Karpas-422 (cell line): ENCODE measurements around the gene MEG3. TPM values are rescaled to one million over a fixed set of nuclear protein-coding genes. Genes with fewer than 3 reads are reported as not detected.

Experiments
- DNase-seq: peaks from one replicate; pipeline ENCODE4 v3.0.0-alpha.2; 2015
- H2AFZ ChIP-seq: fragments of 200-600 bp; sonication (generic); 2 replicates; pipeline ENCODE4 v1.6.1; 2014; ENCODE audit warnings: antibody characterized with exemption, low read length, mixed read lengths
- H3K27ac ChIP-seq: fragments of 200-600 bp; sonication (generic); 2 replicates; pipeline ENCODE4 v1.5.1; 2014; ENCODE audit warnings: mild to moderate bottlenecking, low read length, moderate library complexity
- H3K27me3 ChIP-seq: fragments of 200-600 bp; sonication (generic); 2 replicates; pipeline ENCODE4 v1.6.1; 2014; ENCODE audit warnings: low read length, mixed read lengths
- H3K36me3 ChIP-seq: fragments of 200-600 bp; sonication (generic); 2 replicates; pipeline ENCODE4 v1.6.1; 2014; ENCODE audit warnings: low read length, mixed read lengths; ENCODE audit not compliant: insufficient read depth
- H3K4me1 ChIP-seq: fragments of 200-600 bp; sonication (generic); 2 replicates; pipeline ENCODE4 v1.6.1; 2014; ENCODE audit warnings: mild to moderate bottlenecking, low read length, mixed read lengths
- H3K4me2 ChIP-seq: fragments of 200-600 bp; sonication (generic); 2 replicates; pipeline ENCODE4 v1.6.1; 2014; ENCODE audit warnings: low read length, low read depth, mild to moderate bottlenecking; ENCODE audit not compliant: poor library complexity, severe bottlenecking
- H3K4me3 ChIP-seq: fragments of 200-600 bp; sonication (generic); 2 replicates; pipeline ENCODE4 v1.5.1; 2014; ENCODE audit warnings: mild to moderate bottlenecking, antibody characterized with exemption, low read length, mixed read lengths
- H3K79me2 ChIP-seq: fragments of 200-600 bp; sonication (generic); 2 replicates; pipeline ENCODE4 v1.6.1; 2014; ENCODE audit warnings: mild to moderate bottlenecking, low read length, mixed read lengths
- H3K9ac ChIP-seq: fragments of 200-600 bp; sonication (generic); 2 replicates; pipeline ENCODE4 v1.6.0; 2014; ENCODE audit warnings: low read length
- H3K9me2 ChIP-seq: fragments of 200-600 bp; sonication (generic), shearing (Covaris generic); replicated peaks from 2 replicates; pipeline ENCODE4 v1.6.0; 2014; ENCODE audit warnings: mild to moderate bottlenecking, low read length, moderate library complexity; ENCODE audit not compliant: insufficient read depth
- H3K9me3 ChIP-seq: fragments of 300-700, 200-600 bp; sonication (generic); 2 replicates; pipeline ENCODE4 v1.6.1; 2014; ENCODE audit warnings: low read length, mixed read lengths
- H4K20me1 ChIP-seq: fragments of 200-600 bp; sonication (generic); 2 replicates; pipeline ENCODE4 v1.6.1; 2014; ENCODE audit warnings: mild to moderate bottlenecking, antibody characterized with exemption, low read length, low read depth; ENCODE audit not compliant: insufficient read depth
- total RNA-seq: library from RNA; depleted of rRNA; stranded (reverse); fragments of >200 nt; shearing (Covaris generic); gene quantifications from 2 replicates; pipeline ENCODE4 v1.2.3, GENCODE V29; 2014; ENCODE audit warnings: low replicate concordance

MEG3 gene
- total RNA-seq, 1 experiment from 2014 or later: not detected

DNA sequence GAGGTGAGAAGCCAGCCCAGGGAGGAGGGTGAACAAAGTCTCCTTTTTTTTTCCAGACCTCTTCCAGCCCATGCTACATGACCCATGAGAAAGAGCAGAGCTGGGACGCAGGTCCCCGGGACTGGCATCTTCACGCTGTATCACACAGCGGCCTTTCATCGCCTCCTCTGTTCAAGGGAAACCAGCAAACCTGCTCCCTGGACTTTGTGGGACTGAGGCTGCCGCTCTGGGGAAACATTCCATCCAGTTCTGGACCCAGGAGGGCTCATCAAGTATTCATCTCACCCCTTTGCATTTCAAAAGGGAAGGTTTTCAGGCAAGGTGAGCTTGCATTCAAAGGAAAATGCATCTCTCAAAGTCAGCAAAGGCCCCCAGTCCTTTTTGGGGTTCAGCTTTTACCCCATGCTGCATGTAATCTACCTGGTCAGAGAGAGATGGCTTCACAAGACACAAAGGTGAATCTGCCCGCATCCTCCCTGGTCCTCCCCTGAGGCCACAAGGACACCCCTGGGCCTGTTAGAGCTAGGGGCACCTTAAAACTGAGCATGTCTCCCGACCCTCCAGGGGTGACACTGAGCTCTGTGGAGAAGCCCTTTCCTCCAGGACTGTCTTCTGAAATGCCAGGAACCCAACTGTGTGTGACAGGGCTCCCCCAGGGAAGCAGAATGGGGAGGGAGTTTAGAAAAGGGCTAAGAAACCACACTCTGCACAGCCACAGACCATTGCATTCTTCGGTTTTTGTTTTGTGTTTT, 21.2 kb upstream of the MEG3 start:
- H3K4me3 ChIP-seq: no peak overlapping the region

DNA sequence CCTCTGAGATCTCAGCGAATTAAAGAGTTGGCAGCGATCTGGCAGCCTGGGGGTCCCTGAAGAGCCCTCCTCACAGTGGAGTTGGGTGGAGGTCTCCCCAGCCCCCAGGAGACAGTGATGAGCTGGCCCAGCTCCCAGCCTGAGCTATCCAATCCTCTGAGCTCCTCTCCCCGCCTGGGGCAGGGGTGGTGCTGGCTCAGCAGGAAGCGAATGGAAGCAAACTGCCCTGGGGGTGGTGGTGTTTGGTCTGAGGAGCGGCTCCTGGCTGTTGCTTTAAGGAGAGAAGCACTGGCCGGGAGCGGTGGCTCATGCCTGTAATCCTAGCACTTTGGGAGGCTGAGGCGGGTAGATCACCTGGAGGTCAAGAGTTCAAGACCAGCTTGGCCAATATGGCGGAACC, 19.5 kb upstream of the MEG3 start:
- H3K9me3 ChIP-seq: peaks cover 29% of the 10 kb centered on the region
- H3K27ac ChIP-seq: no peak overlapping the region
- H3K79me2 ChIP-seq: no peaks in the 10 kb centered on the region
- H2AFZ ChIP-seq: no peak overlapping the region
- DNase-seq: no peak
- H3K4me2 ChIP-seq: no peak overlapping the region
- H3K9ac ChIP-seq: no peak overlapping the region
- no peaks in the 10 kb centered on the region for H3K4me1 ChIP-seq
- no peaks in the 10 kb centered on the region for H3K9me2 ChIP-seq
- H4K20me1 ChIP-seq: no peaks in the 10 kb centered on the region
- peaks cover 6% of the 10 kb centered on the region; the same call in 1 of the 2 replicates for H3K27me3 ChIP-seq
- H3K4me3 ChIP-seq: no peak overlapping the region
- no peaks in the 10 kb centered on the region for H3K36me3 ChIP-seq

More for the DNA sequence above, 21.2 kb upstream of the MEG3 start:
- H2AFZ ChIP-seq: no peak overlapping the region
- no peak overlapping the region for H3K4me2 ChIP-seq
- no peak for DNase-seq
- no peaks in the 10 kb centered on the region for H3K4me1 ChIP-seq
- H3K36me3 ChIP-seq: no peaks in the 10 kb centered on the region
- peaks cover 18% of the 10 kb centered on the region; the same call in 1 of the 2 replicates for H3K9me3 ChIP-seq
- H4K20me1 ChIP-seq: no peaks in the 10 kb centered on the region
- no peak overlapping the region for H3K27ac ChIP-seq
- H3K79me2 ChIP-seq: no peaks in the 10 kb centered on the region
- no peak overlapping the region for H3K9ac ChIP-seq
- H3K9me2 ChIP-seq: no peaks in the 10 kb centered on the region
- peaks cover 6% of the 10 kb centered on the region; the same call in 1 of the 2 replicates for H3K27me3 ChIP-seq

DNA sequence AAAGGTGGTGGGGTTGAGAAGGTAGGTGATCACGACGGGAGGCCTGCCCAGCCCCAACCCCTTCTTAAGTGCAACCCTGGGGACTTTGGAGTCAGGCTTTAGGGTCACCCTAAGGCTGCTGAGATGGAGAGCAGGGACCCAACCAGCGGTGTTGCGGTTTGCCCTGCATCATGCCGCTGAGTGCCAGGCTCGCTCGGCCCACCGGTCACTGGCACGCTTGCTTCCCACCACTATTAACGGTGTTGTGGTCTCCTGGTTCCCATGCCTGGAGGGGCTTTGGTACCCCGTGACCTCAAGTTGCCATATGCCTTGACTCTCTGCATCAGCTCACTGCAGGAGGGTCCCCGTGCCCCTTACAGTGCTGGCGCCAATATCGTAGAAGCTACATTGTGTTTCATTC, 18.4 kb upstream of the MEG3 start:
- peaks cover 9% of the 10 kb centered on the region; the same call in 1 of the 2 replicates for H3K27me3 ChIP-seq
- DNase-seq: no peak
- H3K9ac ChIP-seq: no peak overlapping the region
- no peak overlapping the region for H3K27ac ChIP-seq
- no peak overlapping the region for H3K4me2 ChIP-seq
- H3K79me2 ChIP-seq: no peaks in the 10 kb centered on the region
- H3K4me3 ChIP-seq: no peak overlapping the region
- peaks cover 34% of the 10 kb centered on the region for H3K9me3 ChIP-seq
- H4K20me1 ChIP-seq: no peaks in the 10 kb centered on the region
- no peaks in the 10 kb centered on the region for H3K4me1 ChIP-seq
- H2AFZ ChIP-seq: no peak overlapping the region
- no peaks in the 10 kb centered on the region for H3K36me3 ChIP-seq
- H3K9me2 ChIP-seq: no peaks in the 10 kb centered on the region

DNA sequence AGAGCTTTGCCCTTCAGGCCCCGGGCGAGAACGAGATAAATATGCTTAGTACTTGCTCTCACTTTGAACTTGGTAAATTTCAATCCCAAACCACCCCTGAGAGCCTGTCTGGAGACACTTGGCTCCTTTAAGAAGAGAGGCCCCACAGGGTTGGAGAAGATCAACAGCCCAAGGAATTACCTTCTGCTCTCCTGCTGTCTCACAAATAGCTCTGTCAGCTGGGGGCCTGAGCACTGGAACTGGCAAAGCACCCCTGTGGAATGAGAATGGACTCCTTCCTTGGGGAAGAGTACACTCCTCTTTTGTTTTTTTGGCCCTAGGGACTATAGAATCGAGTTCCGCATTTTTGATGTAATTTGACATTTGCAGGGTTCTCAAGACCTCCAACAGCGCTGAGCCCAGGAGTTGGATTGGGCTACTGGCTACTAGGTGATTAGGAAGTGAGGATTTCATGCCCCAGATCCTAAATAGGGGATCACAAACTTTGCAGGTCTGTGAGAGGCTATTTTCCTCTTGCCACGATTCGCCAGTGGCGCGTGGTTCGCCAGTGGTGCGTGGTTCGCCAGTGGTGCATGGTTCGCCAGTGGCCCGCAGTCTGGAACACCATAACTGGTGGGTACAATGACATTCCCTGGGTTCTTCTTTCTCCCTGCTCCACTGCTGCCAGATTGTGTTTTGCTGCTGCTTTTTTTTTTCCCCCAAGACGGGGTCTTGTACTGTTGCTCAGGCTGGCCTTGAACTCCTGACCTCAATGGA, 17.8 kb upstream of the MEG3 start:
- Histone ChIP-seq H3K9me3 (peaks cover 34% of the 10 kb centered on the region), H3K4me1 (no peaks in the 10 kb centered on the region)

DNA sequence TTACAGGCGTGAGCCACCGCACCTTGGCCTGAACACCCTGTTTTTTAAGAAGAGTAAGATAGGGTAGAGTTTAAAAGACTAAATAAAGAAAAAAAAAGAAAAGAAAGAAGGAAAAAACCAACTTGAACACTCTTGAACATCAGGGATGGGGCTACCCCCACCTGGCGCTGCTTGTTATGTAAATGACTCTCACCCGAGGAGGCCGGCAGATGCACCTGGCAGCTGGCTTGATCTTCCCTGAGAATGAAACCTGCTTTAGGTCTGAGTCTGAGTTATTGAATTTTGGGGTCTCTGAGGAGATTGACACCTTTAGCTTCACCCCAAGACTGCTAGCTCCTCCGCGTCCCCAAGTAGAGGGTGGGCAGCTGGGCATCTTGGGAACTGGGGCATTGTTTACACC, 15.5 kb upstream of the MEG3 start:
- no peak overlapping the region for H3K4me3 ChIP-seq
- no peaks in the 10 kb centered on the region for H4K20me1 ChIP-seq
- no peaks in the 10 kb centered on the region for H3K79me2 ChIP-seq
- H3K27ac ChIP-seq: no peak overlapping the region
- H3K4me2 ChIP-seq: no peak overlapping the region
- no peaks in the 10 kb centered on the region for H3K4me1 ChIP-seq
- no peak overlapping the region for H2AFZ ChIP-seq
- no peak overlapping the region for H3K9ac ChIP-seq
- no peaks in the 10 kb centered on the region for H3K36me3 ChIP-seq
- DNase-seq: no peak
- no peaks in the 10 kb centered on the region for H3K9me2 ChIP-seq
- peaks cover 34% of the 10 kb centered on the region for H3K9me3 ChIP-seq
- H3K27me3 ChIP-seq: peaks cover 9% of the 10 kb centered on the region; the same call in 1 of the 2 replicates

More for the DNA sequence above, 17.8 kb upstream of the MEG3 start:
- Histone ChIP-seq H3K27ac (no peak overlapping the region), H3K27me3 (peaks cover 9% of the 10 kb centered on the region; the same call in 1 of the 2 replicates), H3K9ac (no peak overlapping the region), H3K4me3 (no peak overlapping the region), H3K9me2 (no peaks in the 10 kb centered on the region), H4K20me1 (no peaks in the 10 kb centered on the region), H2AFZ (no peak overlapping the region), H3K79me2 (no peaks in the 10 kb centered on the region), H3K36me3 (no peaks in the 10 kb centered on the region), H3K4me2 (no peak overlapping the region)
- no peak for DNase-seq

DNA sequence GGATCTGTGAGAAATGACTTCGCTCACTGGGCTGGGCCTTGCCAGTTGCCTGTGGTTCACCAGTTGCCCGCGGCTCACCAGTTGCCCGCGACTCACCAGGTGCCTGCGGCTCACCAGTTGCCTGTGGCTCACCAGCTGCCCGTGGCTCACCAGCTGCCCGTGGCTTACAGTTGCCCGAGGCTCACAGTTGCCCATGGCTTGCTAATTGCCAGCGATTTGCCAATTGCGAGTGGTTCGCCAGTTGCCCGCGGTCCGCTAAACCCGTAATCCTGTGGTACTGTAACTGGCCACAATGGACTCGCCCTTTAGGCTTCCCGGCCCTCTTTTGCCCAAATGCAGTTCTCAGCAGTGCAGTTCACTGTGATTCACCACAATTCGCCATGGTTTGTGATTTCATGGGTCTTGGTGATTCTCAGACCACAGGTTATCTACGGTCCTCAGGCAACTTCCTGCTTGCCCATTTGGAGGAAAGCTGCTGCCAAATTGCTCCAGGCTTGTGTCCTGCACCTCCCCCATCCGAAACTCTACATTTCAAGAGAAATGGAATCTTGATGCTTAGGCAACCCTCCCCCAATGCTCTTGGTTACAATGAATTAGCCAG, 15.0 kb upstream of the MEG3 start:
- H3K36me3 ChIP-seq: no peaks in the 10 kb centered on the region
- DNase-seq: no peak

DNA sequence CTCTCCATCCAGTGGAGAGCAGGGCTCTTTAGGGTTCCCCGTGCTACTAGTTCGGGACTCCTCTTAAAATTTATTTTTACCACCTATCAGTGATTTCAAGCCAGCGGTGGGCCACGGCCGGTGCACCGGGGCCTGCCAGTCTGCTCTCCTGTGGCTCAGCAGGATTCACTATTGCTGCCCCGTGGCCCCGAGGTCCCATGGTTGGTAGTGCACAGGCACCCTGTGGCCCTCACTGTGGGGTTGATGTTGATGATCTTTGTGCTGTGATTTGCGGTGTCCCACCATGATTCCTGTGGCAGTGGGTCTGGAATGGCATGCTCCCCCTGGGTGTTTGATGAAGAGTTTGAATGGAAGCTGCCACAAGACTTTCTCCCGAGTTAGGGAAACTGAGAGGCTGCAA, 12.6 kb upstream of the MEG3 start:
- Histone ChIP-seq H3K9me2 (no peaks in the 10 kb centered on the region), H3K9ac (no peak overlapping the region), H3K4me1 (no peaks in the 10 kb centered on the region), H4K20me1 (no peaks in the 10 kb centered on the region), H2AFZ (no peak overlapping the region), H3K9me3 (peaks cover 28% of the 10 kb centered on the region), H3K27me3 (peaks cover 9% of the 10 kb centered on the region; the same call in 1 of the 2 replicates), H3K36me3 (no peaks in the 10 kb centered on the region), H3K79me2 (no peaks in the 10 kb centered on the region), H3K27ac (no peak overlapping the region), H3K4me3 (no peak overlapping the region), H3K4me2 (no peak overlapping the region)
- no peak for DNase-seq

More for the DNA sequence above, 15.0 kb upstream of the MEG3 start:
- Histone ChIP-seq H3K27ac (no peak overlapping the region), H3K4me3 (no peak overlapping the region), H3K4me1 (no peaks in the 10 kb centered on the region), H3K79me2 (no peaks in the 10 kb centered on the region), H3K27me3 (peaks cover 9% of the 10 kb centered on the region; the same call in 1 of the 2 replicates), H3K9me3 (peaks cover 34% of the 10 kb centered on the region), H3K4me2 (no peak overlapping the region), H3K9ac (no peak overlapping the region), H3K9me2 (no peaks in the 10 kb centered on the region), H4K20me1 (no peaks in the 10 kb centered on the region), H2AFZ (no peak overlapping the region)
